Aorta (tissue), 5 donors: ENCODE data around the gene DYRK1B. TPM values are rescaled to one million over a fixed set of nuclear protein-coding genes. Genes with fewer than 3 reads are reported as not detected.
A peak's percentile ranks its signal among the peaks of the same experiment; 100 is the strongest.
"Not testable (repeated sequence)": the region's sequence is repeated elsewhere in the genome, so short reads cannot be mapped to it uniquely, and the experiment has no call there.

ENCODE experiments used
- ATAC-seq: fragments of 200-7000 bp; cut with Tn5 transposase; one replicate; pipeline ENCODE4 v1.9.1; 2022; ENCODE audit warnings: moderate library complexity; ENCODE audit not compliant: low FRiP score
- DNase-seq, 2 donors: peaks; one replicate each; pipeline ENCODE4 v3.0.0-alpha.2; 2020
- H3K27ac ChIP-seq, 2 donors: one replicate each; pipeline ENCODE4 v1.5.1; 2013; ENCODE audit warnings: low read length in 2 of 2, mild to moderate bottlenecking in 2 of 2, moderate library complexity in 2 of 2, control low read depth in 1 of 2, inconsistent platforms in 1 of 2, low read depth in 1 of 2
- H3K27me3 ChIP-seq, 2 donors: one replicate each; pipeline ENCODE4 v1.6.1; 2013; ENCODE audit warnings: control low read depth in 1 of 2, low read length in 1 of 2, mild to moderate bottlenecking in 1 of 2, moderate library complexity in 1 of 2; ENCODE audit not compliant: insufficient read depth in 2 of 2, control insufficient read depth in 1 of 2
- H3K36me3 ChIP-seq, 2 donors: one replicate each; pipeline ENCODE4 v1.6.1; 2013; ENCODE audit warnings: control low read depth in 1 of 2, low read length in 1 of 2, mild to moderate bottlenecking in 1 of 2; ENCODE audit not compliant: insufficient read depth in 2 of 2, control insufficient read depth in 1 of 2
- H3K4me1 ChIP-seq, 2 donors: one replicate each; pipeline ENCODE4 v1.6.1; 2013; ENCODE audit warnings: low read length in 2 of 2, control low read depth in 1 of 2, mild to moderate bottlenecking in 1 of 2, moderate library complexity in 1 of 2; ENCODE audit not compliant: insufficient read depth in 2 of 2, control insufficient read depth in 1 of 2
- H3K4me3 ChIP-seq, 2 donors: one replicate each; pipeline ENCODE4 v1.5.1; 2013; ENCODE audit warnings: low read length in 2 of 2, control low read depth in 1 of 2, mild to moderate bottlenecking in 1 of 2
- H3K9me3 ChIP-seq: one replicate; pipeline ENCODE4 v1.6.1; 2013; ENCODE audit warnings: mild to moderate bottlenecking, low read length; ENCODE audit not compliant: control insufficient read depth
- WGBS, 2 donors: extraction: QIAGEN DNeasy Blood & Tissue Kit; methylation state at CpG; one replicate each; pipeline ENCODE4 v1.1.7; 2013; 5-methylcytosine and 5-hydroxymethylcytosine counted together
- intact Hi-C, 2 donors: fragments of 100-400 bp; cut with DNase I; formaldehyde crosslinking; loops; one replicate each; pipeline versions ENCODE4 v1.14.2 to v1.15.0; 2022
- polyA plus RNA-seq, 2 donors: library from polyadenylated mRNA; stranded (reverse); fragments of 200-250 nt; gene quantifications; one replicate each; pipeline ENCODE4 v1.2.3, GENCODE V29; 2013
- total RNA-seq, 2 donors: library from RNA; stranded (reverse); fragmentation: NEBNext Ultra II Directional; extraction: Animal tissue kit (Norgen Biotek cat#: 25700); gene quantifications; one replicate each; pipeline ENCODE4 v1.2.1, GENCODE V29; 2021
- donor health status: healthy with polysubstance abuse.
- donor health status: Bipolar disorder and iron deficiency.
- donor health status: DM: no; HTN: no; CAD: no.
- donor health status: DM: no; HTN: no; CAD: no.
- donor health status: DM: yes; HTN: yes; CAD: no.

Gene DYRK1B
- total and polyA plus RNA-seq, 4 donors, result 4.3 to 17.5 (median 10.6) TPM

DNA sequence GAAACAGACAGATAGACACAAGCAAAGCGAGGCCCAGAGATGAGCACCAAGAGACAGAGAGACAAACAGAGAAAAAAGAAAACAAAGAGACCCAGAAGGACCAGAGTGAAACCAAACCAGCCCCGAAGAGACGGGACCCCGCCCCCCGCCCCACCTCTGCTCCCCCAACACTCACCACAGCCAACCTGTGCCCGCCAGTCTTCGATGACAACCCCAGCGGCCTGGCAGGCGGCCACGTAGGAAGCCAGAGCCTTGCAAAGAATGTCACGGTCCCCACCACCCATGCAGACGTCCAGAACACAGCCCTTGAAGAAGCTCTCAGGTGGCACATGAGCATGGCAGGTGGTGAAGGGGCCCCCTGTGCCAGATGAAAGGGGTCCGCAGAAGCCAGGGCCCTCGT, 43.5 kb upstream of the DYRK1B start:
- H3K36me3 ChIP-seq, ATAC-seq, H3K9me3 ChIP-seq, H3K27ac ChIP-seq, H3K27me3 ChIP-seq, H3K4me1 ChIP-seq, intact Hi-C loops, H3K4me3 ChIP-seq: not testable (repeated sequence)
- DNase-seq, result peak in 1 of 2 donors; percentile 80
- WGBS, 2 donors, result 67 to 71% methylated on average over 14 of the region's 14 CpGs

DNA sequence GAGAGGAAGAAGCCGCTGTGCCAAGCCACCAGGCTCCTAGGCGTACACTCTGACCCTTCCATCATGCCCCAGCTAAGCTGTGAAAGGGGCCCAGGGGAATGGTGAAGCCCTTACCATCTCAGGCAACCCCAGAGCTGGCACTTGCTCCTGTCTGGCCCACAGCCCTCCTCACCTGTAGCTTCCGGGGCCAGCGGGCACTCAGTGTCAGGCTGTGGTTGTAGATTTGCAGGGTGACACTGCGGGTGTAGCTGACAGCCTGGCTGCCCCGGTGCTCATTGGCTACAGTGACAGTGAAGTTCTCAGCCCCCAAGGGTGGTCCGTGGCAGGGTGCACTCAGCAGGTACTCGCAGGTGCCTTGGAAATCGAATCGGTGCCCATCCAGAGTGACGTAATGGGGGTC, 42.5 kb upstream of the DYRK1B start:
- H3K4me3 ChIP-seq, H3K27ac ChIP-seq, DNase-seq, intact Hi-C loops, H3K27me3 ChIP-seq, H3K4me1 ChIP-seq, H3K36me3 ChIP-seq, ATAC-seq, H3K9me3 ChIP-seq: not testable (repeated sequence)
- WGBS, 2 donors, result 94 to 100% methylated on average over 2 of the region's 11 CpGs

DNA sequence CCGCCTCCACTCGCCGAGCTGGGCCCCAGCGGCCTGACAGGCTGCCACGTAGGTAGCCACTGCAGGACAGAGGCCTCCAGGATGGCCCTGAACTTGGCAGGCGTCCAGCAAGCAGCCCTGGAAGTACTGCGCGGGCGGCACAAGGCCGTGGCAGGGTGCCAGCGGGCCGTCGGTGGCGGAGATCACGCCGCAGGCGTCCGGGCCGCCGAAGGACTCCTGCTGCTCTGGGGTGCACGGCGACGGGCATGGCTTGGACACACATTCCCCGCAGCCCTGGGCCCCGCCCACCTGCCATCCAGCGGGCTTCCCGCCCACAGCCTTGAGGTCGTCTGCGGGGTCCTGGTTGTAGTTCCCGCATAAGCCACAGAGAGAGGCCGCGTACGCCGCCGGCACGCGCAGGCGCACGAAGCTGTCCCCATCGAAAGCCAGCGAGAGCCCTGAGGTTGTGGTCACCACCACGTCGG, 41.5 kb upstream of the DYRK1B start:
- H3K27me3 ChIP-seq, H3K4me3 ChIP-seq, intact Hi-C loops, ATAC-seq, H3K27ac ChIP-seq, H3K9me3 ChIP-seq, H3K4me1 ChIP-seq, H3K36me3 ChIP-seq: not testable (repeated sequence)
- DNase-seq, result peak in 1 of 2 donors; percentile 67
- 37 to 46% methylated on average over 30 to 43 of the region's 43 CpGs for WGBS, 2 donors

DNA sequence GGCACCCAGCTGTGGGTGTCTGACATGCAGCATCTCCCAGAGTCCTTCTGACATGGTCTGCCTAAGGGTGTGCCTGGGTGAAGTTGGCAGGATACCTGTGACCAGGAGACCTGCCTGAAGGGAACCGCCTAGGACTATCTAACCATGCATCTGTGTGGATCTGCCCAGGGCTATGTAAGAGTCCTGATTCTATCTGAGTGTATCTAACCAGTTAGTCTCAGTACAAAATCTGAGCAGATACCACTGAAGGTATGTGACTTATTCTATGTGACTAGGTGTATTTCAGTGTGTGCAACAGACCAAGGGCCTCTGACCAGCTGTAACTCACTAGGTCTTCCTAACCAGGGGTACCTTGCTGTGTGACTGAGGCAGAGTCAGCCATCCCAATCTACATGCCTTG, 40.4 kb upstream of the DYRK1B start:
- no peak overlapping the region for H3K4me3 ChIP-seq
- WGBS, 2 donors, result 71 to 73% methylated on average over 1 of the region's 1 CpG
- intact Hi-C loops, result no loop called here
- no peak for ATAC-seq
- DNase-seq, result peak in 1 of 2 donors; percentile 22
- H3K27me3 ChIP-seq, result no peaks in the 10 kb centered on the region
- no peaks in the 10 kb centered on the region for H3K4me1 ChIP-seq
- no peaks in the 10 kb centered on the region for H3K36me3 ChIP-seq
- H3K9me3 ChIP-seq, result no peaks in the 10 kb centered on the region
- no peak overlapping the region for H3K27ac ChIP-seq

DNA sequence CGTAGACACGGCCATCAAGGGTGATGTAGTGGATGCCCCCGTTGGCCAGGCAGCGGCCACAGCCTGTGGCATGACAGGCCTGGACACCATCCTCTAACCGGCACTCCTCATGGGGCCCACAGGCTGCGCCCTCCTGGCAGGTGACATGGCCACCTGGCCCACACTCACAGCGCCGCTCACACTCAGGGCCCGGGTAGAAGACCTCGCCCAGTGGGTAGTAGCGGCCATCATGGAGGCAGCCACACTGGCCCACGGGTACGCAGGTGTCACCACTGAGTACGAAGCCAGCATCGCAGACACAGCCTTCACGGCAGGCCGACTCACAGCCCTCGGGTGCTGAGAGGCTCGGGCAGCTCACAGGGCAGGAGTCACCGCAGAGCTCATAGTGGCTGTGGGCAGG, 39.4 kb upstream of the DYRK1B start:
- Histone ChIP-seq H3K4me1 (no peaks in the 10 kb centered on the region), H3K27me3 (no peaks in the 10 kb centered on the region), H3K27ac (no peak overlapping the region), H3K9me3 (no peaks in the 10 kb centered on the region), H3K36me3 (no peaks in the 10 kb centered on the region), H3K4me3 (no peak overlapping the region)
- DNase-seq (peak in 1 of 2 donors; percentile 70), ATAC-seq (no peak)
- intact Hi-C loops, result no loop called here
- WGBS, 2 donors, result 91 to 94% methylated on average over 20 of the region's 20 CpGs

DNA sequence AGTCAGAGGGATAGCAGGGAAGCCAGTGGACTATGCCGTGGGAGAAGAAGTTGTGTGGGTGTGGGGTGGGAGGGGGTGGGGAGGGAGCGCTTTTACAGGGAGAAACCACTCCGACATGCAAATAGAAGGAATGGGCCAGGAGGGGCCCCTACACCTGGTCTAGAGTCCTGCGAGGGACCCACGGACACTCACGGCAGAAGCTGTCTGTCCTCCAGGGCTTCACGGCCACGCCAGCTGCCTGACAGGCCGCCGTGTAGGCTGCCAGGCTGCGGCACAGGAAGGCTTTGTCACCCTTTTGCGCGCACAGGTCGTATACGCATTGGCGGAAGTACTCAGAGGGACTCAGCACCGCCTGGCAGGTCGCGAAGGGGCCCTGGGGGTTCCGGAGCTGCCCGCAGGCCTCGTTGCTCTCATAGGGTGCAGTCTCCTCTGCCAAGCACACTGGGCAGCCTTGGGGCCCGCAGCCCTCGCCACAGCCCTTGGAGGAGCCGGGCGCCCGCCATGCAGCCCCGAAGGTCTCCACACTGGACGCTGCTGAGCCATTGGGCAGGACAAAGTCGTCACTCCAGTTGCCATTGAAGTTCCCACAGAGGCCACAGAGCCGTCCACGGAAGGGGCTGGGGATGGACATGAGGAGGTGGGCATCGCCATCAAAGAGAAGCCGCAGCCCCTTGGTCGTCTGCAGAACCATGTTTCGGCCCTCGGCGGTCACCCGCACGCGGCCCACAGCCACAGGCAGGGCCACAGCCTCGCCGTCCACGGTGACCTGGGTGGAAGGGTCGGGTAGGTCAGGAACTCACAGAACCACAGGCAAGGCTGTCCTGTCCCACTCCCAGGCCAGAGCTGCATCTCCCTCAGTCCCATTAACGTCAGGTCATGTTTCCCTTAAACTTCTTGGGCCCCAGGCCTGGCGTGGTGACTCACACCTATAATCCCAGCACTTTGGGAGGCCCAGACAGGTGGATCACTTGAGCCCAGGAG, 38.2 kb upstream of the DYRK1B start:
- intact Hi-C loops, result no loop called here
- no peak overlapping the region for H3K27ac ChIP-seq
- H3K4me3 ChIP-seq, result no peak overlapping the region
- H3K36me3 ChIP-seq, result no peaks in the 10 kb centered on the region
- WGBS, 2 donors, result 88 to 92% methylated on average over 47 of the region's 47 CpGs
- DNase-seq (peak in 1 of 2 donors; percentile 75), ATAC-seq (no peak)
- H3K9me3 ChIP-seq, result no peaks in the 10 kb centered on the region
- H3K4me1 ChIP-seq, result no peaks in the 10 kb centered on the region
- no peaks in the 10 kb centered on the region for H3K27me3 ChIP-seq

DNA sequence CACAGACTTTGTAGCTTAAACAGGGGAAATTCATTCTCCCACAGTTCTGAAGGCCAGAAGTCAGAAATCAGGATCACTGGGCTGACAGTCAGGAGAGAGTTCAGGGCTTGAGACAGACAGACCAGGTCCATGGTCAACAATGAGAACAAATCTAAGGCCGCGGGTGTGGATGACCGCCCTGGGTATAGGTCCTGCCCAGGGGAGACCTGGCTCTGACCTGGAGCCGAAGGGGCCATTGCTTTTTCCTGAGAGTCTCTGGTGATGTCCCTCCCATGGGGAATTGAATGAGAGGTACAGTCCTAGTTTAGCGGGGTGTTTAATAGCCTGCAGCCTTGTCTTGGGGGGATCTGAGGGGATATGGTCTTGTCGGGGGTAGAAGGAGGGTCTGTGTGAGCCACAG, 37.4 kb upstream of the DYRK1B start:
- DNase-seq (peak in 1 of 2 donors; percentile 36), ATAC-seq (no peak)
- Histone ChIP-seq H3K27ac (no peak overlapping the region), H3K4me1 (no peaks in the 10 kb centered on the region), H3K27me3 (no peaks in the 10 kb centered on the region), H3K36me3 (no peaks in the 10 kb centered on the region), H3K9me3 (no peaks in the 10 kb centered on the region), H3K4me3 (no peak overlapping the region)
- intact Hi-C loops, result no loop called here
- 91 to 92% methylated on average over 6 of the region's 6 CpGs for WGBS, 2 donors

DNA sequence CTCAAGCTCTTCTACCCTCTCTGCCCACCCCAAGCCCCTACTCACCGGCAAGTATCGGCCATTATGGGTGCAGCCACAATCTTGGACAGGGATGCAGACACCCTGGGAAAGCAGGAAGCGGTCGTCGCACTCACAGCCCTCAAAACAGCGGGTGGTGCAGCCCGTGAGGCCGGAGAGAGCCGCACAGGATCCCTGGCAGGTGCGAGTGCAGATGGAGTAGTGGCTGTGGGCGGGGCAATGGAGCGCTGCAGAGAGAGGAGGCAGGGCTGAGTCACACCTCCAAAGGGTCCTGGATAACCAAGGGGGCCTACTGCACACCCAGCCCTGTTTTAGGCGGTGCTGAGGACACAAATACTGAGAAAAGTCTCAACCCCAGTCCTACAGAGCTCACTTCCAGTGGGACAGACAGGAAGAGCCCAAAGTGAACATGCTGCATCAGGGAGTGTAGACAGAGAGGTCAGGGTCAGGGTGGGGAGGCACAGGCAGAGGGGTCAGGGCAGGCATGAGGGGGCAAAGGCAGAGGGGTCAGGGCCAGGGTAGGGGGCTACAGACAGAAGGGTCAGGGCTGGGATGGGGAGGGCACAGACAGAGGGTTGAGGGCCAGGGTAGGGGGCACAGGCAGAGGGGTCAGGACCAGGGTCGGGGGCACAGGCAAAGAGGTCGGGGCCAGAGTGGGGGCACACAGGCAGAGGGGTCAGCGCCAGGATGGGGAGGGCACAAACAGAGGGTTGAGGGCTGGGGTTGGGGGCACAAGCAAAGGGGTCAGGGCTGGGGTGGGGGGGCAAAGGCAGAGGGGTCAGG, 36.4 kb upstream of the DYRK1B start:
- intact Hi-C loops, result no loop called here

More for the DNA sequence above, 36.4 kb upstream of the DYRK1B start:
- Histone ChIP-seq H3K36me3 (no peaks in the 10 kb centered on the region), H3K27me3 (no peaks in the 10 kb centered on the region), H3K9me3 (no peaks in the 10 kb centered on the region), H3K4me3 (no peak overlapping the region), H3K4me1 (no peaks in the 10 kb centered on the region), H3K27ac (no peak overlapping the region)
- DNase-seq (peak in 1 of 2 donors; percentile 64), ATAC-seq (no peak)
- 31% methylated on average over 16 of the region's 16 CpGs for WGBS, 2 donors
